Activated naive CD4-positive, alpha-beta T cell treated with anti-CD3 and anti-CD28 coated beads, Interleukin-2, amount 10 ng/mL, durations not matched to agents 7 days and 5 days (primary cell): ENCODE measurements around the gene ACTRT2.

Source experiments
- CTCF ChIA-PET: fragments of 350-600 bp; sonication (Branson Sonifier 250); formaldehyde crosslinking; loops from one replicate; lab custom pipeline; 2021; ENCODE audit warnings: antibody characterized with exemption; lab: Charles Lee
- DNase-seq: peaks from one replicate; pipeline ENCODE4 v3.0.0-alpha.2; 2020
- H3K27ac Mint-ChIP-seq: one replicate; pipeline ENCODE4 v1.8.0; 2021; ENCODE audit warnings: mild to moderate bottlenecking, moderate library complexity, mixed read lengths
- H3K27me3 Mint-ChIP-seq: one replicate; pipeline ENCODE4 v1.8.0; 2021; ENCODE audit warnings: mild to moderate bottlenecking, mixed read lengths
- H3K36me3 Mint-ChIP-seq: one replicate; pipeline ENCODE4 v1.8.0; 2021; ENCODE audit warnings: mixed read lengths
- H3K4me1 Mint-ChIP-seq: one replicate; pipeline ENCODE4 v1.8.0; 2021; ENCODE audit warnings: mixed read lengths
- H3K4me3 Mint-ChIP-seq: one replicate; pipeline ENCODE4 v1.8.0; 2021; ENCODE audit warnings: mild to moderate bottlenecking, moderate library complexity, mixed read lengths
- H3K9me3 Mint-ChIP-seq: one replicate; pipeline ENCODE4 v1.8.0; 2021; ENCODE audit warnings: mixed read lengths

Gene ACTRT2

DNA sequence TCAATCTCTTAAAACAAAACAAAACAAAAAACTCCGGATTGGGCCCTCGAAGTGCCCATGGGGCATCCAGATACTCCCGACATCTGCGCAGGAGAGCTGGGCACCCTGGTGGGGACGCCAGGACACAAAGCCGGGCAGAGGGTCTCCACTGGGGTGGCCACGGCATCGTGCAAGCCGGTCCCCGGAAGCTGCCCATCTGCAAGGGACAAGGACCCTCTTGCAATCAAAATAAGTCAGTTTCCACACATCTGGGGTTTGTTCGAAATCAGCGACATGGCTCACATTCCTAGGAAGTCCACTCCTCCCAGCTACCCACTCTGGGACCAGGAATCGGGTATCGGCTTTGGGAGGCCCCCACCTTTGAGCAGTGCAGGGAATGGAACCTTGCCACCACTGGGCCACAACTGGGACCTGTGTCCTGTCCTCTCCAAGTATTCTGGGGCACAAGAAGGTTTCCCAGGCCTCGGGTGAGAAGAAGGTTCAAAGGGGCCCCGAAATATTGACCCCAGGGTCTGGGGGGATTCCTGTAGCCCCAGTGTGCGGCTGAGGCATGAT is 43.1 kb downstream of the ACTRT2 start:
- DNase-seq: no peak
- Mint-ChIP-seq H3K4me3 (no peak overlapping the region), H3K27me3 (peaks cover 68% of the 10 kb centered on the region), H3K36me3 (peaks cover 1% of the 10 kb centered on the region), H3K27ac (no peak overlapping the region), H3K9me3 (no peaks in the 10 kb centered on the region), H3K4me1 (peaks cover 3% of the 10 kb centered on the region)
- CTCF ChIA-PET: no interaction called here

DNA sequence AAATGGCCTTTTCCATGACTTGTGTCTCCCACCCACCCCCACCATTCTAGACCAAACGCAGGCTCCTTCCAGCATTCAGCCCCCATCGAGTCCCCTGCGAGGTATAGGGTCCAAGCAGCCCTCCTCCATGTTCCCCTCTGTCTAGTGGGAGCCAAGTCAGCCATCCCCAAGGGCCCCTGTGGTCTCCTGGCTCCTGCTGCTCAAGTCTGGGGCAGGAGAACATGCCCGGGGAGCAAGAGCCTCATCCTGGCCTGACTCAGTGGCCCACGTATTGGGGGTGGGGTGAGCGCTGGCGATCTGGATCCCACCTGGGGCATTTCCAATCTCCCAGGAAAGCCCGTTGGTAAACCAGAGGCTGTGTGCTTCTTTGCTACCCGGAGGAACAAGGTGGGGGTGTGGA is 43.6 kb downstream of the ACTRT2 start:
- peak; percentile 8 for DNase-seq
- no peaks in the 10 kb centered on the region for H3K9me3 Mint-ChIP-seq
- peaks cover 3% of the 10 kb centered on the region for H3K4me1 Mint-ChIP-seq
- CTCF ChIA-PET: no interaction called here
- H3K27ac Mint-ChIP-seq: no peak overlapping the region
- no peak overlapping the region for H3K4me3 Mint-ChIP-seq
- peaks cover 1% of the 10 kb centered on the region for H3K36me3 Mint-ChIP-seq
- H3K27me3 Mint-ChIP-seq: peaks cover 72% of the 10 kb centered on the region

GRCh38 chr1:3065396-3065795 is 44.1 kb downstream of the ACTRT2 start:
- CTCF ChIA-PET: no interaction called here
- Mint-ChIP-seq H3K36me3 (peaks cover 1% of the 10 kb centered on the region), H3K27ac (no peak overlapping the region), H3K9me3 (no peaks in the 10 kb centered on the region), H3K4me3 (no peak overlapping the region), H3K27me3 (peaks cover 72% of the 10 kb centered on the region), H3K4me1 (peaks cover 3% of the 10 kb centered on the region)
- peak; percentile 8 for DNase-seq

DNA sequence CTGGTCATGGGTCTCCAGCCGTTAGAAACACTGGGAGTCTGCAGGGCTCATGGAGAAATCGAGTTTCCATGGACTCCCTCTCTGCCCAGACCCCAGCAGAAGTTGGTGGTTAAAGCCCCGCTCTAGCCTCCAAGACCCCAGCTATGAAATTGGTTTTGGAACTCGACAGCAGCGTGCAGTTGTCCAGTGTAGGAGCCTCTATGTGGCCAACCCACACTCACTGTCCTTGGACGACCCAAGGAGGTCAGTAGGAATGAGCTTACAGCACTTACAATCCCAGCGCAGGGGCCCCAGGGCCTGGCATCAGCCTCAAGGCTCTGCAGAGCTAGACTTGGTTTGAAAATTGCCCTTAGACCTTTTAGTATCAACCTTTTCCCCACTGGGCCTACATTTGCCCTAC is 44.5 kb downstream of the ACTRT2 start:
- DNase-seq: peak; percentile 11
- Mint-ChIP-seq H3K27ac (no peak overlapping the region), H3K9me3 (no peaks in the 10 kb centered on the region), H3K36me3 (peaks cover 1% of the 10 kb centered on the region), H3K27me3 (peaks cover 71% of the 10 kb centered on the region), H3K4me3 (no peak overlapping the region), H3K4me1 (peaks cover 3% of the 10 kb centered on the region)
- CTCF ChIA-PET: no interaction called here

DNA sequence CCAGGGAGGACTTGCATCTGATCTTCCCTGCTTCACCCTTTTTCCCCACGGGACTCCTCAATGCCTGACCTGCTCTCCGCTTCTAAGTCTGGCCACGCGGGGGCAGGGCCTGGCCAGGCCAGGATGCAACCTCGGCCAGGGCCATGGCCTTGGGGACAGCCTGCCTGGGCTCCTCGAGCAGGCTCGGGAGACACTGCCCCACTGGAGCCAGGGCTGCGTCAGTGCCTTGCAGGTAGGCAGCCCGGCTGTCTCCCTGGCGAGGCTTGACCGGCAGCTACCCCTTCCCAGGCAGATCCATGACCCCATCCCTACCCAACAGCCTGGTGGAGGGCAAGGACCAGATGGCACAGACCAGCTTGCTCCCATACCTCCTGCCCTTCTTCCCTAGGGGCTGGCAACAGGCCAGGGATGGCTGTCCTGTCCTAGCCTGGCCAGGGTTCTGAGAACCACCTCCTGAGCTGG is 45.0 kb downstream of the ACTRT2 start:
- no peak overlapping the region for H3K4me3 Mint-ChIP-seq
- CTCF ChIA-PET: no interaction called here
- peaks cover 1% of the 10 kb centered on the region for H3K36me3 Mint-ChIP-seq
- H3K27me3 Mint-ChIP-seq: peaks cover 71% of the 10 kb centered on the region
- H3K27ac Mint-ChIP-seq: no peak overlapping the region
- no peaks in the 10 kb centered on the region for H3K9me3 Mint-ChIP-seq
- peaks cover 3% of the 10 kb centered on the region for H3K4me1 Mint-ChIP-seq
- DNase-seq: no peak

- Mint-ChIP-seq H3K4me1 (peaks cover 3% of the 10 kb centered on the region), H3K27me3 (peaks cover 75% of the 10 kb centered on the region), H3K36me3 (peaks cover 1% of the 10 kb centered on the region), H3K4me3 (no peak overlapping the region), H3K27ac (no peak overlapping the region), H3K9me3 (no peaks in the 10 kb centered on the region)
- CTCF ChIA-PET: no interaction called here
- DNase-seq: no peak
Observed at GRCh38 chr1:3066826-3067225, 45.6 kb downstream of the ACTRT2 start.

DNA sequence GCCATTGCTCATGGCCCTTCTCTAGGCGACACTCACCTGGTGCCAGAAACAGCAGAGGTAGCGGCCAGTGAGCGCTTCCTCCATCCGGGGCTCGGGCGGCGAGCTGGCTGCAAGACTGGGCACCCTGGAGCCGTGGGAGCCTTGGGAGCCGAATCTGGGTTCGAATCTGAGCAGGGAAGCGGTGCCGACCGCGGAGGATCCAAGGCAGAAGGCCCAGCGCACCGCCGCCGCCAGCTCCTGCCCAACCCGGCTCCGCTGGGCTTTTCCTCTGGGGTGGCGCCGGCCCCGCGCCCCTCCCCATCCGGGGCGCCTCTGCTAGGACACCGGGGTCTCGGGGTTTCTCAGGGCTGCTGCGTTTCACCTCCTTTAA is 46.0 kb downstream of the ACTRT2 start:
- Mint-ChIP-seq H3K27ac (no peak overlapping the region), H3K4me1 (peaks cover 3% of the 10 kb centered on the region)

GRCh38 chr1:3067671-3068563 is 46.6 kb downstream of the ACTRT2 start:
- no peak overlapping the region for H3K27ac Mint-ChIP-seq
- no peak for DNase-seq
- H3K9me3 Mint-ChIP-seq: no peaks in the 10 kb centered on the region
- CTCF ChIA-PET: no interaction called here
- peaks cover 80% of the 10 kb centered on the region for H3K27me3 Mint-ChIP-seq
- peaks cover 1% of the 10 kb centered on the region for H3K36me3 Mint-ChIP-seq
- H3K4me3 Mint-ChIP-seq: peak overlapping the region; percentile 41
- peaks cover 3% of the 10 kb centered on the region for H3K4me1 Mint-ChIP-seq

More for the DNA sequence above, 46.0 kb downstream of the ACTRT2 start:
- CTCF ChIA-PET: no interaction called here
- Mint-ChIP-seq H3K4me3 (no peak overlapping the region), H3K27me3 (peaks cover 79% of the 10 kb centered on the region), H3K9me3 (no peaks in the 10 kb centered on the region), H3K36me3 (peaks cover 1% of the 10 kb centered on the region)
- DNase-seq: no peak

DNA sequence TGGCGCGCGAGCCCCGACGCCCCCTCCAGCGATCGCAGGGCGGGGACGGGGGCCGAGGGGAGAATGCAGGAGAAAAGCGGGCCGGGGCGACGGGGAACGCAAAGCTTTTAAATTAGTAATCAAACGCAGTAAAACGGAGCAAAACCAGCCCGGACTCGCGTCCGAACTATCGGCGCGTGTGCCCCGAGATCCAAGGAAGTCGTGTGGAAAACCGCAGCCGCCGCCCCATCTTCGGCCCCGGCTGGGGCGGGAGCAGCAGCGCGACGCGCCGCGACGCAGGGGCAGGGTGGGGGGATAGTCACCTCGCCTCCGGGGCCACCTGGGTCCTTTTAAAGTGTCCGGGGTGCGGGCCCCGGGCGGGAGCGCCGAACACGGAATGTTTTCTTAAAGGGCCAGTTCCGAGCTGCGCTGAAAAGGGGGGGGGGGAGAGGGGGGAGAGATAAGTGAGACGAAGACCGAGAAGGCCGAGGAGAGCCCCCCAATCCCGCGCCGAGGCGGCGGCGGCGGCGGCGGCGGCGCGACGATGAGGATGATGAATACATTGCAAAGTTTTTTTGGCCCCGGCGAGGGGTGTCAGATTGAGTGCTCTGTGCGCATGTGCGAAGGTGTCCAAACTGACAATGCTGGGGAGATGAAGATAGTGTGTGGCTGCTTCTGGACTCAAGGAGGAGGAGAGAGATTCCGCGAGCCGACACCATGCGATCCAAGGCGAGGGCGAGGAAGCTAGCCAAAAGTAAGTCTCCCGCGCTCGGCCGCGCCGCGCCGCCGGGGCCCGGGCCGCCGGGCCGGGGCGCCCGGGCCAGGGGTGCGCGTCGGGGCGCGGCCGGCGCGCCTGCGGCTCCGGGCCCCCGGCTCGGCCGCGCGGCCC is 47.5 kb downstream of the ACTRT2 start, which contains the start of gene PRDM16:
Gene PRDM16 (plus strand): TSS at position 640 of the 868 bp plus-strand sequence. CDS start 57 bp downstream, at position 697.
- H3K9me3 Mint-ChIP-seq: no peaks in the 10 kb centered on the region
- peaks cover 1% of the 10 kb centered on the region for H3K36me3 Mint-ChIP-seq
- peak; percentile 57 for DNase-seq
- no peak within 1 kb of the TSS for H3K27ac Mint-ChIP-seq
- H3K4me3 Mint-ChIP-seq: peak within 1 kb of the TSS; percentile 83
- CTCF ChIA-PET: no interaction called here
- peaks cover 89% of the 10 kb centered on the region for H3K27me3 Mint-ChIP-seq
- peaks cover 3% of the 10 kb centered on the region for H3K4me1 Mint-ChIP-seq

GRCh38 chr1:3069491-3070308 is 48.4 kb downstream of the ACTRT2 start:
- H3K27ac Mint-ChIP-seq: no peak overlapping the region
- CTCF ChIA-PET: no interaction called here

DNA sequence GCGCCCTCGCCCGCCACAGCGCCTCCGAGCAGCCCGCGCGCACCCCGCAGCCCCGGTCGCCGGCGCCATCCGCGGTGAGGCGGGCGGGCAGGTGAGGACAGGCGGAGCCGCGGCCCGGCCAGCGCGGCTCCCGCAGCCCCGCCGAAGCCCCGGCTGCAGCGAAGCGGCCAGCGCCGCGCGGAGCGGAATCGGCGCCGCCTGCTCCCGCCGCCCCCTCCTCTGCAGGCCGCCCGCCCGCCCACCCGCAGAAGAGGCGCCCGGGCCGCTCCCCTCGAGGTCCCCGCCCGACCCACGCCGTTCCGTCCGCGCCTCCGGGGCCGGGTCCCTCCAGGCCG is 49.0 kb downstream of the ACTRT2 start:
- no peak for DNase-seq
- no peaks in the 10 kb centered on the region for H3K9me3 Mint-ChIP-seq
- peaks cover 92% of the 10 kb centered on the region for H3K27me3 Mint-ChIP-seq

More at GRCh38 chr1:3069491-3070308, 48.4 kb downstream of the ACTRT2 start:
- H3K4me3 Mint-ChIP-seq: peak overlapping the region; percentile 72
- peak; percentile 41 for DNase-seq
- peaks cover 3% of the 10 kb centered on the region for H3K4me1 Mint-ChIP-seq
- H3K9me3 Mint-ChIP-seq: no peaks in the 10 kb centered on the region
- peaks cover 92% of the 10 kb centered on the region for H3K27me3 Mint-ChIP-seq
- peaks cover 1% of the 10 kb centered on the region for H3K36me3 Mint-ChIP-seq

GRCh38 chr1:3070644-3071564 is 49.6 kb downstream of the ACTRT2 start:
- peaks cover 92% of the 10 kb centered on the region for H3K27me3 Mint-ChIP-seq
- peak overlapping the region; percentile 54 for H3K4me3 Mint-ChIP-seq
- H3K4me1 Mint-ChIP-seq: peaks cover 3% of the 10 kb centered on the region
- DNase-seq: no peak
- CTCF ChIA-PET: no interaction called here
- peaks cover 1% of the 10 kb centered on the region for H3K36me3 Mint-ChIP-seq
- no peaks in the 10 kb centered on the region for H3K9me3 Mint-ChIP-seq
- H3K27ac Mint-ChIP-seq: no peak overlapping the region

More for the DNA sequence above, 49.0 kb downstream of the ACTRT2 start:
- Mint-ChIP-seq H3K4me1 (peaks cover 3% of the 10 kb centered on the region), H3K4me3 (no peak overlapping the region), H3K27ac (no peak overlapping the region), H3K36me3 (peaks cover 1% of the 10 kb centered on the region)
- CTCF ChIA-PET: no interaction called here
